ENCODE measurements around the gene ALG12.

GRCh38 chr22:49879871-49880270, 38.4 kb downstream of the ALG12 start:
- TF ChIP-seq BHLHE40 (IDR thresholded peaks at IDR 0.05; ENCODE audit: low read depth, low read length) (no peak), RCOR1 (IDR thresholded peaks at IDR 0.05; ENCODE audit: insufficient replicate concordance, low read length) (no peak), POLR2A (IDR thresholded peaks at IDR 0.05; ENCODE audit: low read depth, low read length) (no peak), RFX5 (IDR thresholded peaks at IDR 0.05; ENCODE audit: low read depth, low read length) (no peak)
- TF ChIP-seq, protein P1, sequence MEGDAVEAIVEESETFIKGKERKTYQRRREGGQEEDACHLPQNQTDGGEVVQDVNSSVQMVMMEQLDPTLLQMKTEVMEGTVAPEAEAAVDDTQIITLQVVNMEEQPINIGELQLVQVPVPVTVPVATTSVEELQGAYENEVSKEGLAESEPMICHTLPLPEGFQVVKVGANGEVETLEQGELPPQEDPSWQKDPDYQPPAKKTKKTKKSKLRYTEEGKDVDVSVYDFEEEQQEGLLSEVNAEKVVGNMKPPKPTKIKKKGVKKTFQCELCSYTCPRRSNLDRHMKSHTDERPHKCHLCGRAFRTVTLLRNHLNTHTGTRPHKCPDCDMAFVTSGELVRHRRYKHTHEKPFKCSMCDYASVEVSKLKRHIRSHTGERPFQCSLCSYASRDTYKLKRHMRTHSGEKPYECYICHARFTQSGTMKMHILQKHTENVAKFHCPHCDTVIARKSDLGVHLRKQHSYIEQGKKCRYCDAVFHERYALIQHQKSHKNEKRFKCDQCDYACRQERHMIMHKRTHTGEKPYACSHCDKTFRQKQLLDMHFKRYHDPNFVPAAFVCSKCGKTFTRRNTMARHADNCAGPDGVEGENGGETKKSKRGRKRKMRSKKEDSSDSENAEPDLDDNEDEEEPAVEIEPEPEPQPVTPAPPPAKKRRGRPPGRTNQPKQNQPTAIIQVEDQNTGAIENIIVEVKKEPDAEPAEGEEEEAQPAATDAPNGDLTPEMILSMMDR (conservative IDR thresholded peaks at IDR 0.05; ENCODE audit: low read depth, low read length): no peak

Data from IMR-90 (cell line).